HG03045 (cell line): ENCODE results near the gene HRAS.

ENCODE experiments used
- ATAC-seq: cut with Tn5 transposase; IDR thresholded peaks from one replicate; pipeline ENCODE4 v1.9.1; 2021; ENCODE audit warnings: mild to moderate bottlenecking, moderate library complexity; ENCODE audit not compliant: unreplicated experiment

Gene HRAS

DNA sequence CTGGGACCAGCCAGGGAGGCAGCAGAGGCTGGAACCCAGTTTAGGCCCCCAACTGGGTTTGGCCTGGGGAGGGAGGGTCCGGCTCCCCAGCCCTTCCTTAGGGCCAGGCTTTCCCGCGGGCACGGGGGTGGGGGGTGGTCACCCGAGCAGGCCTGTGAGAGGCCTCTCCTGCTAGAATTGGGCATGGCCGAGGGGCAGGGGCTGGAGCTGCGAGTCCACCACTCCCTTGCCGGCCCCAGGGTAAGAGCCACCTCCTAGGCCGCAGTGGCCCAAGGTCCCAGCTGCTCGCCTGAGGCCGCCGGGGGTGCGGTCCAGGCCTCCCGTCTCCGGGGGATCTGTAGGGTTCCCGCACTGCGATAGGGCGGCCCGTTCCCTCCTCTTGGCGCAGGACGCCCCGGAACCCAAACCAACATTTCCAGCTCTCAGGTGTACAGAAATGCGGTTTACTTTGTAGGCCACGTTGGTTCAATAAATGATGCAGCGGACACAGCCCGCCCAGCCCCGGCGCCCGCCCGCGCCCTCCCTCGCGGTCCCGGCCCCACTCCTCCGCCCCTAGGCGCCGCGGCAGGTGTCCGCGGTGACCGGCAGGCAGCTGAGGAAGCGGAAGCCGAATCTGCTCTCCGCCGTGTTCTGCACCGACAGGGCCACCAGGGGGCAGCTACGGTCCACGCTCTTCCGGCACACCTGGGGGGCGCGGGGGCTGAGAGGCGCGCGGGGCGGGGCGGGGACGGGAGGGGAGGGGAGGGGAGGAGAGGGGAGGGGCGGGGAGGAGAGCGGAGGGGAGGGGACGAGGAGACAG is 19.3 kb upstream of the HRAS start:
- no peak for ATAC-seq

GRCh38 chr11:553988-554340 is 18.6 kb upstream of the HRAS start:
- ATAC-seq: no peak

DNA sequence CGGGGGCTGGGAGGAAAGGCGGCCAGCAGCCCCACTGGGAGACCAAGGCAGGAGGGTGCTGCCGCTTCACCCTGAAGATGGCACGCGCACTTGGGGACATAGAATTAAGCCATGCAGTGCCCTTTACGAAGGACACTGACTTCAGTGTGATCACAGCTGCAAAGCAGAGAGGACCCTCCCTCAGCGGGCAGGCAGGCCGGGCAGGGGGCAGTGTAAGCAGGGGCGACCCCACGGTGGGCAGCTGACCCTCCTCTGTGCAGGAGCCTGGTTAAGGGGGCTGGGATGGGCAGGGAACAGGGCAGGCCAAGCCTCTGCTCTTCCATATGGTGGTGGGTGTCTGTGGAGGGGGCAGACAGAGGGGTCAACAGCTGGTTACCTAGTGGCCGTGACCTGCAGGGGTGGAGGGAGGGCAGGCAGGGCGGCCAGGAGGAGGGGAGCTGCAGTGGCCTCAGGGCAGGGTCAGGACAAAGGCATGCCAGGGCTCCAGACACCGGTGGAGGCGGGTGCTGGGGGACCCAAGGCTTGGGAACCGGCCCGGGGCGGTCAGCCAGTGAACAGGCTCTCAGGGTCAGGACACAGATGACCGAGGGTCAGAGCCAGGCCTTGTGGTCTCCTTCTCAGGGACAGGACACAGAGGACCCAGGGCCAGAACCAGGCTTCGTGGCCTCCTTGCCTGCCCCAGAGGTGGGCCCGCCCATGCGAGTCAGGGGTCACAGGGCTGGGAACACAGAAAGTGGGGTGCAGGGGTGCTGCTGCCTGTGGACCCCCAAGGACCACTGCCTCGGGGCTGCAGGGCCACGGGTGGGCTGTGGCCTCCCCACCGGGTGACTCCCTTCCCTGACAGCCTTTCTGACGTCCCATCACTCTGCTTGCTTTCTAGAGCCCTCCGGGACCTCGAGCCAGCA is 18.0 kb upstream of the HRAS start:
- no peak for ATAC-seq

GRCh38 chr11:551596-551995 is 16.2 kb upstream of the HRAS start:
- ATAC-seq: no peak

DNA sequence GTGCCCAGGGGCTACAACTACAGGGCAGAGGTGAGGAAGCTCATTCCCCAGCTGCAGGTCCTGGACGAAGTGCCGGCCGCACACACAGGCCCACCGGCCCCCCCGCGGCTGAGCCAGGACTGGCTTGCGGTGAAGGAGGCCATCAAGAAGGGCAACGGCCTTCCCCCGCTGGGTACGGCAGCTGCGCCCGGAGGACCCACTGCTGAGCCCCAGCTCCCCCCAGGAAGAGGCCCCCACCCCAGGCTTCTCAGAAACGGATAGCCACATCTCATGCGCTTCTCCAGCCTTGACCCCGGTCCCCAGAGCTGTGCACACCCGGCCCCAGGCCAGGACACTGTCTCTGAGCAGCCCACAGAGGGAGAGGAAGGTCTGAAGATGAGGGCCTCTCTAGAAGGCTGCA is 15.8 kb upstream of the HRAS start:
- no peak for ATAC-seq

GRCh38 chr11:550746-551085 is 15.3 kb upstream of the HRAS start:
- ATAC-seq: no peak

DNA sequence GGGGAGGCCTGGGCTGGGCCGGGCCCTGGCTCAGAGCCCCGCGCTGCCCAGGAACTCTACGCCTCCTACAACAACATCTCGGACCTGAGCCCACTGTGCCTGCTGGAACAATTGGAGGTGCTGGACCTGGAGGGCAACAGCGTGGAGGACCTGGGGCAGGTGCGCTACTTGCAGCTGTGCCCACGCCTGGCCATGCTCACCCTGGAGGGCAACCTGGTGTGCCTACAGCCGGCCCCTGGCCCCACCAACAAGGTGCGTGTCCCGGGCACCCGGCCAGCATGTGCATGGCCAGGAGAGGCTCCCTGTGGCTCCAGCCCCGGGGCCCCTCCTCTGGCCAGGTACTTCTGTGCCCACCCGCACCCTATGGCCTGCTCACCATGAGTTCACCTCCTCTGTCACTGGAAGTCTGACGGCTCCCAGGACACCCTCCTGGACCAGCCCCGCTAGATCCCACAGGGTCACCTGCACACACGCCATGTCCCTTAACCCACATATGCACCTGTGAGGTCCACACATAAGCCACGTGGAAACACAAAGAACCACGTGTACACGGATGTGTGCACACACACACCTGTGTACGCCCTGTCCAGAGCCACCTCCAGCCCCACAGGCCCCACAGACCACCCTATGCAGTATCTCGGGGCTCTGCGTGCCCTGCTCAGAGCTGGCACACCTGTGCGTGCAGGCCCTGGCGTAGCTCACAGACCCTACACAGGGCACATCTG is 14.8 kb upstream of the HRAS start:
- no peak for ATAC-seq

DNA sequence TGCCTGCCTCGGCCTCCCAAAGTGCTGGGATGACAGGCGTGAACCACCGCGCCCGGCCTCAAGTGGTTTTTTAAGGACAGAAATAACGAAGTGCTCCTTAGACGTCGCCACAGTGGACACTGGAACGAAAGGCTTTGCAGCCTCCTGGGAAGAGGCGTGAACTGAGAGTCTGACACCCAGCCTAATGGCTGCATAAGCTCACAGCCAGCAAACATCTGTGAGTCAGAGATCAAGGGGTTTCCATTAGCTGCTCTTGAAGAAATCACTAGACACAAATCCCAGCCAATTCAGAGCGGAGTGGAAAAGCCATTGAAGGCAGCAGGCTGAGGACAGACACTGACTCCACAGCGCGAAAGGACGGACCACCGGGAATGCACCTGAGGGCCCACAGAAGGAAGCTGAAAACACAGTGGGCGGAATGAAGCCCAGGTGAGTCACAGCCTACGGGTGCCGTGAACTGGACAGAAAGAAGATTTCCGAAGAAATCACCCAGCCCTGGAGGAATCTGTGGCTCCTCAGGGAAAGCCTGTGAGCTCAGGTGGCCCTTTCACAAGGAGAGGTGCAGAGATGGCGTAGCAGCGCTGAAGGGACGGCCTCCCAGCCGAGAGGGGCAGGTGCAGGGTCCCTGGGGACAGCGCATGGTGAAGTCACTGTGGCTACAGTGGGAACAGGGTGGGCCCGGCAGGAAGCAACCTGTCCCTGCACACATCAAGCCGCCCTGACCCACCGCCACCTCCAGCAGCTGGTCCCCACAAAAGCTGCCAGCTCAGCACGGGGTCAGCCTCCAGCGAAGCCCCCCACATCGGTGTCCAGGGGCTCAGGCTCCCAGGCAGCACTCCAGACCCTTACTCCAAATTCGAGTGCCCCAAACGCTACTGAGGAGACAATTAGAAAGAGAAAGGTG is 13.6 kb upstream of the HRAS start:
- no peak for ATAC-seq

- ATAC-seq: no peak
These were observed 9.8 kb upstream of the HRAS start for GRCh38 chr11:545171-545570.

DNA sequence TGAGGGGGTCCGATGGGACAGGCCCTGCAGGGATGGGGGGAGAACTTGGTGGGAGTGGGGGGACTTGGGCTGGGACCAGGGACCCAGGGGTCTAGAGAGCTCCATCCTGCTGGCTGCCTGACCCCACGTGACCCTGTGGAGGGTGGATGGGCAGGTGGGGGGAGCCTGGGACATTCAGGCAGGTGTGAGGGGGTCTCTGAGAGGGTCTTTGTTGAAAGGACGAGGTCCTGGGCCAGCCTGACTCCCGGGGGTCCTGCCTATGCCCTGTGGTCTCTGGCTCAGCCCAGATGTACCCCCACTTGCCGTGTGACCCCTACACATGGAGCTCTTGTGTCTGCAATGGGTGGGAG is 9.4 kb upstream of the HRAS start:
- ATAC-seq: no peak

GRCh38 chr11:541433-541885 is 6.1 kb upstream of the HRAS start:
- ATAC-seq: no peak

GRCh38 chr11:540583-541432 is 5.4 kb upstream of the HRAS start:
- ATAC-seq: no peak

DNA sequence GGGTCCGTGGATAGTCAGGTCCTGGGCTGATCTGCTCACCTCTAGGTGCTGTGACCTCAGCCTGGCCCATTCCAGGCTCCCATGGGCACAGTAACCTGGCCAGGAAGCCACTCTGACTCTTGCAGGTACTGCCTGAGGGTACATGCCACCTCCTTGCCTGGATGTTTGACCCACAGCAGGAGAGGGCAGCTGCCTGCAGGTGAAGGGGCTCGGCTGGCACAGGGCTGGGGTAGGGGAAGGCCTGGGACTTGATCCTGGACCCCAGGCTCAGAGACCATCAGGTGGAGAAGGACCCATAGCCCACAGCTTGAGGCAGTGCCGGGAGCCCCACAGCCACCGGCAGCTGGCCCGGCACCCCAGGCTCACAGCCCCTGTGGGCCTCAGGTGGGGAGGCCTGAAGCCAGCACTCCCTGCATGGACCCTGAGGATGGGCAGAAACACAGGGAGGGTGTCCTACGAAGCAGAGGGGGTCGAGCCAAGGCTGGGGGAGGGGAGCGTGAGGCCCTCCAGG is 4.7 kb upstream of the HRAS start:
- no peak for ATAC-seq

DNA sequence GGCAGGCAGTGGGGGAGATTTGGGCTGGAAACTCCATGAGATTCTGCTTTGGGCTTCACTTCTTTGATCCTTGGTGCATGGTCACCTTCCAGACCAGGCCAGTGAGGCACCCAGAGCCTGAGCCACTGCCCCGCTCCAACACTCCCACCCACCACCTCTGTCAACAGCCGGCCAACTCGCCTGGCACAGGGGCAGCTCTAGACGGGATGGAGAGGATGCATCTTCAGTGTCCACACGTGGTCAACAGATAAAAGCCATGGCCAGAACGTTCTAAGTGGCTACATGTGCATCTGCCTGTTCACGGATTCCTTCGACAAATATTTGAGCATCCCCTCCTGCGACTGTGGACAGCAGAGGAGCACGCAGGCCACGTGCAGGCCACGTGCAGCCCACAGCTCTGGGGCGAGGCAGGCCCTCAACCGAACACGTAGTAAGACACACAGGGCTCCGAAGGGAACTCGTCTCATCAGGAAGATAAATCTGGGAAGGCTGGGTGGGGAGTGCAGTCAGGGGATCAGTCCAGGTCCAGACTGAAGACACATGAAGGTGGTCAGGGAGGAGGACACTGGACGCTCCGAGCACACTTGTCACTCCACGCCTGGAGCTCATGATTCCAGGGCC is 3.2 kb upstream of the HRAS start:
- ATAC-seq: no peak

DNA sequence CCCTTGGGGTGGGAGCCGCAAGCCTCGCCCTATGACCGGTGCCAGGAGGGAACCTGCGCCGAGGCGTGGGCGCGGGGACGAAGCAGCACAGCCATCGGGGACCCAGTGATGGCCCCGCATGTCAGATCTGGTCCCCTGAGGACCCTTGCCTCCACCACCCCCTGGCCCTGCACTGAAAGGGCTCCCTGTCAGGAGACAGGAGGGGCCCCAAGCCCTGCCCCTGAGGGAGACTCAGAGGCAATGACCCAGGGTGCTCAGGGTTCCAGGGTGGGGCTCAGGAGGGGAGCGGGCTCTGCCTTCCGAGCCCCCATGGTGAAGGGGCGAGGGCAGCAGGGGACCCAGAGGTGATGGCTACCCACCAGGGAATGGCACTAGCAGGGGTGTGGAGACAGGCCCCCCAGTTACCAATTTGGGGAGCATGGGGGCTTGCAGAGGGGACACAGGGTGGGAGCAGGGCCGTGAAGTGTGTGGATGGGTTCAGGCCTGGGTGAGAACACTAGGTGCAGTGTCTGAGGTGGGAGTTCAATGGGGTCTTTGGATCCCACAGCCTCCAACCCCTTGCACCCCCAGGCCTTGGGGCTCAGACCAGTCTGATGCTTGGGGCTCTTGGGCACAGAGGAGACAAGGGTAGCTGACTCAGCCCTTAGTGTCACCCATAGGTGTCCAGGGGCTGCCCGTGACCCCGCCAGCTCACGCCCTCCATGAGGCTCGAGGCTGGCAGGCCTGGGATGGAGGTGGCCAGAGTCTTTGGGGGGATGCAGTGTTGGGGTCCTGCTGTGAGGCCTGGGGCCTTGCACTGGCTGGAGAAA is 2.5 kb upstream of the HRAS start:
- no peak for ATAC-seq

GRCh38 chr11:536841-537621 is 1.7 kb upstream of the HRAS start, which contains the start of gene LRRC56:
Gene LRRC56 (plus strand): TSS chr11:537527. CDS start chr11:540685, 3,158 bp downstream.
- ATAC-seq: peak; percentile 44

DNA sequence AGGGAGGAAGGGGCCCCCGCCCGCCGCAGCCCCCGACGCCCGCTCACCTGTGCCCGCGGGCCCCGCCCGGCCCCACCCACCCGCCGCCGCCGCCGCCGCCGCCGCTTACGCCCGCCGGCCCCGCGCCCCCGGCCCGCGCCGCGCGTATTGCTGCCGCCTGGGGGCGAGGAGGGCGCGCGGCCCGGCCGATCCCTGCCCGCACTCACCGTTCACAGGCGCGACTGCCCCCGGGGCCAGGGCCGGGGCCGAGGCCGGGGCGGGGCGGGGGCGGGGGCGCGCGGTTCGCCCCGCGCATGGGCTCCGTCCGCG is 212 bp downstream of the HRAS start:
- peak; percentile 11 for ATAC-seq
